RWPE2 (cell line): ENCODE measurements around the gene NPAS4.

Experiments
- ATAC-seq: fragments of 200-7000 bp; cut with Tn5 transposase; 3 replicates; pipeline ENCODE4 v1.9.1; 2021; ENCODE audit warnings: low read depth
- DNase-seq: peaks from one replicate; pipeline ENCODE4 v3.0.0-alpha.2; 2020; ENCODE audit warnings: low spot score
- H3K27ac ChIP-seq: fragments of 450-650 bp; 2 replicates; pipeline ENCODE4 v1.5.1; 2017; ENCODE audit warnings: mild to moderate bottlenecking; ENCODE audit not compliant: poor library complexity, severe bottlenecking
- H3K27me3 ChIP-seq: fragments of 250-450 bp; sonication (Bioruptor Pico); 2 replicates; pipeline ENCODE4 v1.5.1; 2021; ENCODE audit warnings: mild to moderate bottlenecking, moderate library complexity; ENCODE audit not compliant: insufficient read depth, poor library complexity, severe bottlenecking
- H3K36me3 ChIP-seq: fragments of 250-450 bp; sonication (Bioruptor Pico); 2 replicates; pipeline ENCODE4 v1.5.1; 2020; ENCODE audit warnings: low read depth, mild to moderate bottlenecking, moderate library complexity
- H3K4me1 ChIP-seq: fragments of 250-450 bp; sonication (Bioruptor Pico); 2 replicates; pipeline ENCODE4 v1.5.1; 2021; ENCODE audit warnings: mild to moderate bottlenecking, moderate library complexity; ENCODE audit not compliant: insufficient read depth, poor library complexity, severe bottlenecking
- H3K4me3 ChIP-seq: fragments of 250-450 bp; sonication (Bioruptor Pico); 2 replicates; pipeline ENCODE4 v1.5.1; 2021; ENCODE audit warnings: mild to moderate bottlenecking, moderate library complexity; ENCODE audit not compliant: severe bottlenecking
- H3K9me3 ChIP-seq: fragments of 250-450 bp; sonication (Bioruptor Pico); 2 replicates; pipeline ENCODE4 v1.5.1; 2021; ENCODE audit warnings: mild to moderate bottlenecking, moderate library complexity; ENCODE audit not compliant: severe bottlenecking
- CTCF ChIP-seq: fragments of 450-650 bp; IDR thresholded peaks from one replicate; pipeline ENCODE4 v1.5.1; 2017; ENCODE audit warnings: mild to moderate bottlenecking, moderate library complexity; ENCODE audit not compliant: poor library complexity, severe bottlenecking

Gene NPAS4

GRCh38 chr11:66418168-66418985 lies 2.5 kb upstream of the NPAS4 start:
- TF ChIP-seq CTCF = peak; percentile 69
- peak; percentile 89 for ATAC-seq
- no peak for DNase-seq
- Histone ChIP-seq H3K27me3 (peaks cover 34% of the 10 kb centered on the region), H3K9me3 (peaks cover 2% of the 10 kb centered on the region), H3K4me3 (no peak overlapping the region), H3K4me1 (no peaks in the 10 kb centered on the region), H3K27ac (no peak overlapping the region), H3K36me3 (no peaks in the 10 kb centered on the region)

GRCh38 chr11:66418986-66419308 lies 1.9 kb upstream of the NPAS4 start:
- no peak for DNase-seq
- peaks cover 34% of the 10 kb centered on the region for H3K27me3 ChIP-seq

GRCh38 chr11:66419825-66420224 lies 1.0 kb upstream of the NPAS4 start:
- ATAC-seq = no peak
- Histone ChIP-seq H3K36me3 (no peaks in the 10 kb centered on the region), H3K4me1 (no peaks in the 10 kb centered on the region), H3K27me3 (peaks cover 34% of the 10 kb centered on the region), H3K27ac (no peak overlapping the region), H3K9me3 (peaks cover 2% of the 10 kb centered on the region), H3K4me3 (no peak overlapping the region)
- no peak for TF ChIP-seq CTCF
- DNase-seq = no peak

More at GRCh38 chr11:66418986-66419308, 1.9 kb upstream of the NPAS4 start:
- no peak for TF ChIP-seq CTCF
- Histone ChIP-seq H3K36me3 (no peaks in the 10 kb centered on the region), H3K4me3 (no peak overlapping the region), H3K27ac (no peak overlapping the region), H3K4me1 (no peaks in the 10 kb centered on the region), H3K9me3 (peaks cover 2% of the 10 kb centered on the region)
- no peak for ATAC-seq

- Histone ChIP-seq H3K36me3 (no peaks in the 10 kb centered on the region), H3K27me3 (peaks cover 28% of the 10 kb centered on the region), H3K9me3 (no peaks in the 10 kb centered on the region), H3K4me1 (no peaks in the 10 kb centered on the region), H3K27ac (no peak overlapping the region), H3K4me3 (no peak overlapping the region)
- DNase-seq (no peak), ATAC-seq (peak; percentile 58)
- no peak for TF ChIP-seq CTCF
Measured at GRCh38 chr11:66421492-66422205, 814 bp downstream of the NPAS4 start.

- Histone ChIP-seq H3K27ac (no peak overlapping the region), H3K9me3 (no peaks in the 10 kb centered on the region), H3K27me3 (peaks cover 1% of the 10 kb centered on the region), H3K4me1 (no peaks in the 10 kb centered on the region), H3K36me3 (no peaks in the 10 kb centered on the region), H3K4me3 (no peak overlapping the region)
- TF ChIP-seq CTCF = no peak
- DNase-seq (no peak), ATAC-seq (no peak)
Measured at GRCh38 chr11:66426314-66426713, 5.5 kb downstream of the NPAS4 start.
